Stimulated activated CD4-positive, alpha-beta T cell treated with anti-CD3 and anti-CD28 coated beads, Interleukin-12 subunit alpha, Interleukin-12 subunit beta, amount 100 ng/mL, for 24 hours (primary cell): ENCODE measurements around the gene ENAH.
"Not testable (repeated sequence)": the region's sequence is repeated elsewhere in the genome, so short reads cannot be mapped to it uniquely, and the experiment has no call there.

Experiments used
- DNase-seq, 2 experiments: peaks; one replicate each; pipeline ENCODE4 v3.0.0-alpha.2; 2020; ENCODE audit warnings: low read depth in 2 of 2

The ENAH gene

GRCh38 chr1:225645194-225645895, 7.6 kb downstream of the ENAH start:
- no peak for DNase-seq

- no peak for DNase-seq
Observed at GRCh38 chr1:225644666-225645065, 8.3 kb downstream of the ENAH start.

- no peak for DNase-seq
Observed at GRCh38 chr1:225642177-225642576, 10.7 kb downstream of the ENAH start.

- DNase-seq, result no peak
Observed at GRCh38 chr1:225638853-225639252, 14.1 kb downstream of the ENAH start.

GRCh38 chr1:225637651-225638199, 15.2 kb downstream of the ENAH start:
- no peak for DNase-seq

- DNase-seq, result not testable (repeated sequence)
Observed at GRCh38 chr1:225636992-225637391, 15.9 kb downstream of the ENAH start.

GRCh38 chr1:225635649-225636048, 17.3 kb downstream of the ENAH start:
- no peak for DNase-seq

- not testable (repeated sequence) for DNase-seq
Observed at GRCh38 chr1:225632836-225633235, 20.1 kb downstream of the ENAH start.

GRCh38 chr1:225631021-225631663, 21.8 kb downstream of the ENAH start:
- DNase-seq, result no peak

- no peak for DNase-seq
Observed at GRCh38 chr1:225629483-225629882, 23.4 kb downstream of the ENAH start.

GRCh38 chr1:225628794-225629193, 24.1 kb downstream of the ENAH start:
- not testable (repeated sequence) for DNase-seq

- DNase-seq, result no peak
Observed at GRCh38 chr1:225627304-225627947, 25.5 kb downstream of the ENAH start.

GRCh38 chr1:225626698-225627097, 26.2 kb downstream of the ENAH start:
- no peak for DNase-seq

- no peak for DNase-seq
Observed at GRCh38 chr1:225617956-225618355, 35.0 kb downstream of the ENAH start.

GRCh38 chr1:225617479-225617878, 35.4 kb downstream of the ENAH start:
- no peak for DNase-seq

- not testable (repeated sequence) for DNase-seq
Observed at GRCh38 chr1:225615403-225615790, 37.5 kb downstream of the ENAH start.

GRCh38 chr1:225613006-225613405, 39.9 kb downstream of the ENAH start:
- DNase-seq, result no peak

GRCh38 chr1:225612287-225612686, 40.6 kb downstream of the ENAH start:
- no peak for DNase-seq

GRCh38 chr1:225611537-225612223, 41.2 kb downstream of the ENAH start:
- no peak for DNase-seq

GRCh38 chr1:225610539-225610938, 42.4 kb downstream of the ENAH start:
- DNase-seq, result no peak

GRCh38 chr1:225608014-225608796, 44.7 kb downstream of the ENAH start:
- no peak for DNase-seq
